GM12878 (cell line): ENCODE data around the gene NAP1L1.

Experiments
- CREB1 ChIP-seq: IDR thresholded peaks from 2 replicates; pipeline ENCODE4 v1.6.1; 2012; ENCODE audit warnings: low read depth, mild to moderate bottlenecking, inconsistent platforms
- EGR1 ChIP-seq, 2 experiments: IDR thresholded peaks; 1 replicate in 1 of 2; 2 replicates in 1 of 2; pipeline ENCODE4 v1.6.1; 2011 to 2012; ENCODE audit warnings: low read depth in 2 of 2, low read length in 2 of 2, borderline replicate concordance in 1 of 2, mild to moderate bottlenecking in 1 of 2, moderate library complexity in 1 of 2
- FOXK2 ChIP-seq: fragments of 450-650 bp; IDR thresholded peaks from 2 replicates; pipeline ENCODE4 v1.6.1; 2017; ENCODE audit warnings: mild to moderate bottlenecking, moderate library complexity
- IKZF1 ChIP-seq: fragments of 450-650 bp; conservative IDR thresholded peaks from 2 replicates; pipeline ENCODE4 v1.6.1; 2017; ENCODE audit warnings: antibody characterized with exemption, mild to moderate bottlenecking
- MEF2A ChIP-seq: IDR thresholded peaks from 2 replicates; pipeline ENCODE4 v1.6.1; 2011; ENCODE audit warnings: low read depth, mild to moderate bottlenecking, low read length, moderate library complexity; ENCODE audit not compliant: insufficient read depth
- NR2C2 ChIP-seq: IDR thresholded peaks from 2 replicates; pipeline ENCODE4 v1.6.1; 2011; ENCODE audit warnings: borderline replicate concordance, low read depth; ENCODE audit not compliant: control insufficient read depth, insufficient read length
- POLR2A ChIP-seq: IDR thresholded peaks from 2 replicates; pipeline ENCODE4 v1.6.1; 2011; ENCODE audit warnings: low read depth, mild to moderate bottlenecking, low read length
- RAD51 ChIP-seq: fragments of 450-650 bp; IDR thresholded peaks from 2 replicates; pipeline ENCODE4 v1.6.1; 2016; ENCODE audit warnings: moderate library complexity, mild to moderate bottlenecking, inconsistent platforms
- RBBP5 ChIP-seq: fragments of 200-600 bp; sonication (generic); conservative IDR thresholded peaks from 2 replicates; pipeline ENCODE4 v1.6.1; 2016
- RCOR1 ChIP-seq: conservative IDR thresholded peaks from 2 replicates; pipeline ENCODE4 v1.6.1; 2012; ENCODE audit warnings: low read depth, low read length, improper control_type of control experiment
- SMC3 ChIP-seq: IDR thresholded peaks from 2 replicates; pipeline ENCODE4 v1.6.1; 2011; ENCODE audit warnings: low read length, improper control_type of control experiment, borderline replicate concordance
- TF ChIP-seq, protein P1 (sequence below), 3 experiments: IDR thresholded peaks in 2 of 3; conservative IDR thresholded peaks in 1 of 3; 2 replicates each; pipeline ENCODE4 v1.5.1; 2011; ENCODE audit warnings: low read depth in 3 of 3, low read length in 3 of 3, mild to moderate bottlenecking in 3 of 3, control low read depth in 2 of 3, moderate library complexity in 2 of 3, inconsistent platforms in 1 of 3, mixed read lengths in 1 of 3; ENCODE audit not compliant: control insufficient read depth in 2 of 3, insufficient read depth in 1 of 3; ENCODE audit errors: extremely low read depth in 1 of 3
- TF ChIP-seq, protein P2 (sequence below): IDR thresholded peaks from 2 replicates; pipeline ENCODE4 v1.6.1; 2012; ENCODE audit warnings: low read depth, low read length, improper control_type of control experiment

DNA sequence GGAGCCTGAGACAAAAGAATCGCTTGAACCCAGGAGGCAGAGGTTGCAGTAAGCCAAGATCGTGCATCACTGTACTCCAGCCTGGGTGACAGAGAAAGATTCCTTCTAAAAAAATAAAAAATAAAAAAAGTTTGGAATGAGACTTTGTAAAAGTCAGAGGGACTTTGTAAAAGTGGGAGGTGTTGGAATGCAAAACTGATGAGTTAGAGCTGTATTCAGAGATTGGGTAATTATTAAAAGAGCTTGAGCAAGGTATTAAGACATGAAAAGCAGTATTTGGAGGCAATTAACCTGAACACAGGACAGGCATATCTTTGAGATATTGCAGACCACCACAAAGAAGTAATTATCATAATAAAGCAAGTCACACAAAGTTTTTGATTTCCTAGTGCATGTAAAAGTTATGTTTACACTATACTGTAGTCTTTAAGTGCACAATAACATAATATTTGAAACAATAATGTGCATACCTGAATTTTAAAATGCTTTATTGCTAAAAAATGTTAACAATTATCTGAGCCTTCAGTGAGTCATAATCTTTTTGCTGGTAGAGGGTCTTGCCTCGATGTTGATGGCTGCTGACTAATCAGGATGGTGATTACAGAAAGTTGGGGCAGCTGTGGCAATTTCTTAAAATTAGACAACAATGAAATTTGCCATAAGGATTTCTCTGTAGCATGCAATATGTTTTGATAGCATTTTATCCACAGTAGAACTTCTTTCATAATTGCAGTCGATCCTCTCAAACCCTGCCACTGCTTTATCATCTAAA is 86.0 kb downstream of the NAP1L1 start:
- no peak for TF ChIP-seq POLR2A
- TF ChIP-seq NR2C2, result no peak
- TF ChIP-seq, protein P1, sequence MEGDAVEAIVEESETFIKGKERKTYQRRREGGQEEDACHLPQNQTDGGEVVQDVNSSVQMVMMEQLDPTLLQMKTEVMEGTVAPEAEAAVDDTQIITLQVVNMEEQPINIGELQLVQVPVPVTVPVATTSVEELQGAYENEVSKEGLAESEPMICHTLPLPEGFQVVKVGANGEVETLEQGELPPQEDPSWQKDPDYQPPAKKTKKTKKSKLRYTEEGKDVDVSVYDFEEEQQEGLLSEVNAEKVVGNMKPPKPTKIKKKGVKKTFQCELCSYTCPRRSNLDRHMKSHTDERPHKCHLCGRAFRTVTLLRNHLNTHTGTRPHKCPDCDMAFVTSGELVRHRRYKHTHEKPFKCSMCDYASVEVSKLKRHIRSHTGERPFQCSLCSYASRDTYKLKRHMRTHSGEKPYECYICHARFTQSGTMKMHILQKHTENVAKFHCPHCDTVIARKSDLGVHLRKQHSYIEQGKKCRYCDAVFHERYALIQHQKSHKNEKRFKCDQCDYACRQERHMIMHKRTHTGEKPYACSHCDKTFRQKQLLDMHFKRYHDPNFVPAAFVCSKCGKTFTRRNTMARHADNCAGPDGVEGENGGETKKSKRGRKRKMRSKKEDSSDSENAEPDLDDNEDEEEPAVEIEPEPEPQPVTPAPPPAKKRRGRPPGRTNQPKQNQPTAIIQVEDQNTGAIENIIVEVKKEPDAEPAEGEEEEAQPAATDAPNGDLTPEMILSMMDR (IDR thresholded peaks at IDR 0.05 in 2 of 3, conservative IDR thresholded peaks at IDR 0.05 in 1 of 3; ENCODE audit: control insufficient read depth in 2 of 3, extremely low read depth in 1 of 3, insufficient read depth in 1 of 3, low read depth in 3 of 3, low read length in 3 of 3), result no peak
- TF ChIP-seq EGR1 (IDR thresholded peaks at IDR 0.05; ENCODE audit: borderline replicate concordance in 1 of 2, low read depth in 2 of 2, low read length in 2 of 2), result no peak
- TF ChIP-seq MEF2A, result no peak
- no peak for TF ChIP-seq FOXK2
- no peak for TF ChIP-seq RCOR1
- TF ChIP-seq, protein P2, sequence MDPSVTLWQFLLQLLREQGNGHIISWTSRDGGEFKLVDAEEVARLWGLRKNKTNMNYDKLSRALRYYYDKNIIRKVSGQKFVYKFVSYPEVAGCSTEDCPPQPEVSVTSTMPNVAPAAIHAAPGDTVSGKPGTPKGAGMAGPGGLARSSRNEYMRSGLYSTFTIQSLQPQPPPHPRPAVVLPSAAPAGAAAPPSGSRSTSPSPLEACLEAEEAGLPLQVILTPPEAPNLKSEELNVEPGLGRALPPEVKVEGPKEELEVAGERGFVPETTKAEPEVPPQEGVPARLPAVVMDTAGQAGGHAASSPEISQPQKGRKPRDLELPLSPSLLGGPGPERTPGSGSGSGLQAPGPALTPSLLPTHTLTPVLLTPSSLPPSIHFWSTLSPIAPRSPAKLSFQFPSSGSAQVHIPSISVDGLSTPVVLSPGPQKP, result no peak
- no peak for TF ChIP-seq CREB1
- no peak for TF ChIP-seq RAD51
- no peak for TF ChIP-seq IKZF1
- TF ChIP-seq RBBP5, result no peak
- TF ChIP-seq SMC3, result no peak
